ENCODE data around the gene RGS6.

The RGS6 gene

DNA sequence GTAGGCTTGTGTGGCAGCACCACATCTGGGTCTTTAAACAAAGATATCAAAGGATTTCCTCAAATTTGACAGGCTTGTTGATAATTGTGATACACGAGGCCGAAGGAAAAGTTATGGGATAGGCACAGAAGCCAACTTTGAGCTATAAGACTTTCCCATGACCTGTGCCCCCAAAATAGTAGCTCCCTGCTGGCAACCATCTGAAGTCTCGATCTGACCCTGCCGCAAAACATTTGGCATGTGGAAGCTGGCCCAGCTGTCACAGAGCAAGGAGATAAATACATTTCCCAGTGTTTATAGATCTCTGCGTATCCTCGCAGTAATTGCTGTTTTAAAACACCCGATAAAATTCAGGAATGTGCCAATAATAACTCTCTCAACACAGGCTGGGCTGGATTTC lies 26.4 kb upstream of the RGS6 start:
- Histone ChIP-seq H2BK15ac (ENCODE audit: low read depth, poor library complexity, severe bottlenecking) (no peak overlapping the region), H2AK5ac (ENCODE audit: low read length, severe bottlenecking) (no peak overlapping the region), H3K4me2 (ENCODE audit: low read length, poor library complexity, severe bottlenecking) (no peak overlapping the region), H2AFZ (ENCODE audit: low read depth, low read length) (no peak overlapping the region), H3K4me1 (ENCODE audit: control insufficient read depth, insufficient read depth, low read depth, low read length) (no peaks in the 10 kb centered on the region), H3K14ac (ENCODE audit: low read length in 2 of 2) (no peak overlapping the region), H2BK5ac (ENCODE audit: low read depth, low read length, poor library complexity, severe bottlenecking) (no peak overlapping the region), H3K18ac (ENCODE audit: low read depth in 1 of 2, low read length in 2 of 2) (no peak overlapping the region), H3K27ac (ENCODE audit: low read length, poor library complexity, severe bottlenecking) (no peak overlapping the region), H3K9me3 (ENCODE audit: control insufficient read depth, low read length) (peaks cover 4% of the 10 kb centered on the region), H4K8ac (ENCODE audit: low read length) (no peak overlapping the region), H2BK120ac (ENCODE audit: low read depth, low read length) (no peak overlapping the region), H3K4ac (ENCODE audit: low read depth in 1 of 2, low read length in 2 of 2) (no peak overlapping the region), H3K79me1 (replicated peaks; ENCODE audit: low read length, poor library complexity, severe bottlenecking) (no peaks in the 10 kb centered on the region), H3K9ac (ENCODE audit: low read length) (no peak overlapping the region), H3K23ac (ENCODE audit: low read length in 2 of 2) (no peak overlapping the region), H4K91ac (ENCODE audit: low read length) (no peak overlapping the region), H3K4me3 (ENCODE audit: insufficient read depth in 1 of 2, low read depth in 1 of 2, low read length in 2 of 2) (no peak overlapping the region), H3K27me3 (ENCODE audit: control insufficient read depth in 1 of 2, insufficient read depth in 1 of 2, low read length in 2 of 2) (no peaks in the 10 kb centered on the region), H3K36me3 (ENCODE audit: control insufficient read depth in 1 of 2, insufficient read depth in 2 of 2, low read depth in 1 of 2, low read length in 2 of 2) (no peaks in the 10 kb centered on the region), H2BK12ac (ENCODE audit: low read length in 2 of 2) (no peak overlapping the region)
- DNase-seq: no peak
- 62% methylated on average over 7 of the region's 7 CpGs for WGBS

DNA sequence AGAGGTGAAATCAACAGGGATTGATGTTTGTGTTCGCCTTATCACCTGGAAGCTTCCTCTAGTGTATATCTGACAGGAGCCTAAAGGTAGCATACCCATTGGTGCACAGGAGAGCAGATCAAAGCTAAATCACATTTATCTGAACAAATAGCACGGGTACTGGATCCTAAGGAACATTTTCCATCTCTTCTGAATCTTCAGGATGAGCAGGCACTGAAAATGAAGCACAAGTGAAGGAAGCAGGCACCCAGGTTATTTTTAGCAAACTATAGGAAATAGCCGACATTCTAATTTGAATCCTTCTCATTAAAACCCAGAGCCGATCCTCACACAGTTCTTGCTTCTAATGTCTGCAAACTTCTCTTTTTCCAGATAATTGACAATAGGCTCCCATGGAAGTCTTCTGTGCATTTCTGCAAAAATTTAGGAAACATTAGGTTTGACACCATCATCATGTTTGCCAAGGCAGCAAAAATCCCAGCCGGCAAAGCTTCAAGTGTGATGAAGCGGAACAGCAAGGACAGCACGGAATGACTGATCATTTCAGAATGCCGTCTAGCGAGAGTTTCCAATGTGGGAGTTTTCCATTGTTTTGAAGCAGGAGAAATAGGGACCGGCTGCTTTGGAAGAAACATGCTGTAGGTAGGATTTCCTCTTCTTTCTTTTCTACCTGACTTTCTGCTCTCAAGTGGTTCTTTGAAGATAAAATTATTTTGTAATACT lies 24.3 kb upstream of the RGS6 start:
- H3K27me3 ChIP-seq (ENCODE audit: control insufficient read depth in 1 of 2, insufficient read depth in 1 of 2, low read length in 2 of 2): no peaks in the 10 kb centered on the region
- H3K27ac ChIP-seq (ENCODE audit: low read length, poor library complexity, severe bottlenecking): no peak overlapping the region
- DNase-seq: no peak
- no peak overlapping the region for H3K23ac ChIP-seq (ENCODE audit: low read length in 2 of 2)
- no peak overlapping the region for H3K4me3 ChIP-seq (ENCODE audit: insufficient read depth in 1 of 2, low read depth in 1 of 2, low read length in 2 of 2)
- no peaks in the 10 kb centered on the region for H3K36me3 ChIP-seq (ENCODE audit: control insufficient read depth in 1 of 2, insufficient read depth in 2 of 2, low read depth in 1 of 2, low read length in 2 of 2)
- H3K9ac ChIP-seq (ENCODE audit: low read length): no peak overlapping the region
- no peak overlapping the region for H2BK12ac ChIP-seq (ENCODE audit: low read length in 2 of 2)
- H4K91ac ChIP-seq (ENCODE audit: low read length): no peak overlapping the region
- H2BK5ac ChIP-seq (ENCODE audit: low read depth, low read length, poor library complexity, severe bottlenecking): no peak overlapping the region
- H2AFZ ChIP-seq (ENCODE audit: low read depth, low read length): no peak overlapping the region
- H4K8ac ChIP-seq (ENCODE audit: low read length): no peak overlapping the region
- no peak overlapping the region for H2BK120ac ChIP-seq (ENCODE audit: low read depth, low read length)
- 86% methylated on average over 8 of the region's 10 CpGs for WGBS
- H3K14ac ChIP-seq (ENCODE audit: low read length in 2 of 2): no peak overlapping the region
- no peak overlapping the region for H3K18ac ChIP-seq (ENCODE audit: low read depth in 1 of 2, low read length in 2 of 2)
- H3K79me1 ChIP-seq (replicated peaks; ENCODE audit: low read length, poor library complexity, severe bottlenecking): no peaks in the 10 kb centered on the region
- no peak overlapping the region for H2AK5ac ChIP-seq (ENCODE audit: low read length, severe bottlenecking)
- no peaks in the 10 kb centered on the region for H3K4me1 ChIP-seq (ENCODE audit: control insufficient read depth, insufficient read depth, low read depth, low read length)
- no peak overlapping the region for H2BK15ac ChIP-seq (ENCODE audit: low read depth, poor library complexity, severe bottlenecking)
- no peak overlapping the region for H3K4ac ChIP-seq (ENCODE audit: low read depth in 1 of 2, low read length in 2 of 2)
- H3K9me3 ChIP-seq (ENCODE audit: control insufficient read depth, low read length): peaks cover 2% of the 10 kb centered on the region
- no peak overlapping the region for H3K4me2 ChIP-seq (ENCODE audit: low read length, poor library complexity, severe bottlenecking)

- Histone ChIP-seq H3K14ac (ENCODE audit: low read length in 2 of 2) (no peak overlapping the region), H3K4ac (ENCODE audit: low read depth in 1 of 2, low read length in 2 of 2) (no peak overlapping the region), H3K27me3 (ENCODE audit: control insufficient read depth in 1 of 2, insufficient read depth in 1 of 2, low read length in 2 of 2) (no peaks in the 10 kb centered on the region), H2BK5ac (ENCODE audit: low read depth, low read length, poor library complexity, severe bottlenecking) (no peak overlapping the region), H4K8ac (ENCODE audit: low read length) (no peak overlapping the region), H3K4me3 (ENCODE audit: insufficient read depth in 1 of 2, low read depth in 1 of 2, low read length in 2 of 2) (no peak overlapping the region), H3K79me1 (replicated peaks; ENCODE audit: low read length, poor library complexity, severe bottlenecking) (no peaks in the 10 kb centered on the region), H2AFZ (ENCODE audit: low read depth, low read length) (no peak overlapping the region), H4K91ac (ENCODE audit: low read length) (no peak overlapping the region), H2AK5ac (ENCODE audit: low read length, severe bottlenecking) (no peak overlapping the region), H2BK12ac (ENCODE audit: low read length in 2 of 2) (no peak overlapping the region), H2BK120ac (ENCODE audit: low read depth, low read length) (no peak overlapping the region), H3K36me3 (ENCODE audit: control insufficient read depth in 1 of 2, insufficient read depth in 2 of 2, low read depth in 1 of 2, low read length in 2 of 2) (no peaks in the 10 kb centered on the region), H3K4me1 (ENCODE audit: control insufficient read depth, insufficient read depth, low read depth, low read length) (no peaks in the 10 kb centered on the region), H3K9ac (ENCODE audit: low read length) (no peak overlapping the region), H3K4me2 (ENCODE audit: low read length, poor library complexity, severe bottlenecking) (no peak overlapping the region), H3K9me3 (ENCODE audit: control insufficient read depth, low read length) (peaks cover 2% of the 10 kb centered on the region), H3K18ac (ENCODE audit: low read depth in 1 of 2, low read length in 2 of 2) (no peak overlapping the region), H3K23ac (ENCODE audit: low read length in 2 of 2) (no peak overlapping the region), H2BK15ac (ENCODE audit: low read depth, poor library complexity, severe bottlenecking) (no peak overlapping the region), H3K27ac (ENCODE audit: low read length, poor library complexity, severe bottlenecking) (no peak overlapping the region)
- 91% methylated on average over 4 of the region's 5 CpGs for whole genome bisulfite sequencing
- DNase-seq: no peak
These were observed 20.6 kb upstream of the RGS6 start for GRCh38 chr14:71911669-71912068.

- Histone ChIP-seq H3K4me1 (ENCODE audit: control insufficient read depth, insufficient read depth, low read depth, low read length) (no peaks in the 10 kb centered on the region), H4K91ac (ENCODE audit: low read length) (no peak overlapping the region), H3K36me3 (ENCODE audit: control insufficient read depth in 1 of 2, insufficient read depth in 2 of 2, low read depth in 1 of 2, low read length in 2 of 2) (no peaks in the 10 kb centered on the region), H3K18ac (ENCODE audit: low read depth in 1 of 2, low read length in 2 of 2) (no peak overlapping the region), H2AFZ (ENCODE audit: low read depth, low read length) (no peak overlapping the region), H3K9me3 (ENCODE audit: control insufficient read depth, low read length) (no peaks in the 10 kb centered on the region), H3K23ac (ENCODE audit: low read length in 2 of 2) (no peak overlapping the region), H2BK120ac (ENCODE audit: low read depth, low read length) (no peak overlapping the region), H3K4me2 (ENCODE audit: low read length, poor library complexity, severe bottlenecking) (no peak overlapping the region), H3K27ac (ENCODE audit: low read length, poor library complexity, severe bottlenecking) (no peak overlapping the region), H2BK12ac (ENCODE audit: low read length in 2 of 2) (no peak overlapping the region), H3K9ac (ENCODE audit: low read length) (no peak overlapping the region), H2BK15ac (ENCODE audit: low read depth, poor library complexity, severe bottlenecking) (no peak overlapping the region), H2BK5ac (ENCODE audit: low read depth, low read length, poor library complexity, severe bottlenecking) (no peak overlapping the region), H3K4ac (ENCODE audit: low read depth in 1 of 2, low read length in 2 of 2) (no peak overlapping the region), H3K4me3 (ENCODE audit: insufficient read depth in 1 of 2, low read depth in 1 of 2, low read length in 2 of 2) (no peak overlapping the region), H4K8ac (ENCODE audit: low read length) (no peak overlapping the region), H3K27me3 (ENCODE audit: control insufficient read depth in 1 of 2, insufficient read depth in 1 of 2, low read length in 2 of 2) (no peaks in the 10 kb centered on the region), H2AK5ac (ENCODE audit: low read length, severe bottlenecking) (no peak overlapping the region), H3K14ac (ENCODE audit: low read length in 2 of 2) (no peak overlapping the region), H3K79me1 (replicated peaks; ENCODE audit: low read length, poor library complexity, severe bottlenecking) (no peaks in the 10 kb centered on the region)
- WGBS: 80% methylated on average over 4 of the region's 5 CpGs
- no peak for DNase-seq
These were observed 18.9 kb upstream of the RGS6 start for GRCh38 chr14:71913342-71913741.
